ENCODE measurements around the gene PEX16. TPM values are rescaled to one million over a fixed set of nuclear protein-coding genes. Genes with fewer than 3 reads are reported as not detected.

Gene PEX16
- total and polyA plus RNA-seq, 9 of the 15 experiments (the other 6 are each of a cell fraction or from before 2014, with no cell fraction given) = 1.5 to 43.9 (median 14.6) TPM

GRCh38 chr11:45872651-45873356 is 44.9 kb downstream of the PEX16 start (continued):
- TF ChIP-seq REST (IDR thresholded peaks at IDR 0.05; ENCODE audit: borderline replicate concordance) (peak; percentile 75), REST (CRISPR knock-in tag; IDR thresholded peaks at IDR 0.05; ENCODE audit: low read depth) (no peak), HEY1 (CRISPR knock-in tag; IDR thresholded peaks at IDR 0.05; ENCODE audit: borderline replicate concordance) (no peak), TCF3 (CRISPR knock-in tag; IDR thresholded peaks at IDR 0.05) (no peak), RB1 (IDR thresholded peaks at IDR 0.05; ENCODE audit: low read depth) (0 out of 2 replicates have a peak, but pooled peaks have one; percentile 30), POLR3G (IDR thresholded peaks at IDR 0.05; ENCODE audit: extremely low read depth, insufficient read length, insufficient replicate concordance) (no peak), AFF4 (CRISPR knock-in tag; IDR thresholded peaks at IDR 0.05) (no peak), CBX3 (IDR thresholded peaks at IDR 0.05; ENCODE audit: borderline replicate concordance in 1 of 2, low read length in 2 of 2) (no peak), MECOM (CRISPR knock-in tag; IDR thresholded peaks at IDR 0.05) (no peak), ZBTB33 (CRISPR knock-in tag; IDR thresholded peaks at IDR 0.05) (peak; percentile 92), ZNF274 (IDR thresholded peaks at IDR 0.05; ENCODE audit: borderline replicate concordance, low read depth, low read length) (no peak), HDAC3 (IDR thresholded peaks at IDR 0.05; ENCODE audit: borderline replicate concordance, partially characterized antibody) (no peak), NFIC (IDR thresholded peaks at IDR 0.05) (no peak), KLF6 (CRISPR knock-in tag; IDR thresholded peaks at IDR 0.05; ENCODE audit: borderline replicate concordance) (no peak)

All from K562 (cell line).